ENCODE measurements around the gene LIMA1. TPM values are rescaled to one million over a fixed set of nuclear protein-coding genes. Genes with fewer than 3 reads are reported as not detected.

LIMA1 gene
- polyA plus RNA-seq, 1 donor from 2014 or later = 4.4 TPM

DNA sequence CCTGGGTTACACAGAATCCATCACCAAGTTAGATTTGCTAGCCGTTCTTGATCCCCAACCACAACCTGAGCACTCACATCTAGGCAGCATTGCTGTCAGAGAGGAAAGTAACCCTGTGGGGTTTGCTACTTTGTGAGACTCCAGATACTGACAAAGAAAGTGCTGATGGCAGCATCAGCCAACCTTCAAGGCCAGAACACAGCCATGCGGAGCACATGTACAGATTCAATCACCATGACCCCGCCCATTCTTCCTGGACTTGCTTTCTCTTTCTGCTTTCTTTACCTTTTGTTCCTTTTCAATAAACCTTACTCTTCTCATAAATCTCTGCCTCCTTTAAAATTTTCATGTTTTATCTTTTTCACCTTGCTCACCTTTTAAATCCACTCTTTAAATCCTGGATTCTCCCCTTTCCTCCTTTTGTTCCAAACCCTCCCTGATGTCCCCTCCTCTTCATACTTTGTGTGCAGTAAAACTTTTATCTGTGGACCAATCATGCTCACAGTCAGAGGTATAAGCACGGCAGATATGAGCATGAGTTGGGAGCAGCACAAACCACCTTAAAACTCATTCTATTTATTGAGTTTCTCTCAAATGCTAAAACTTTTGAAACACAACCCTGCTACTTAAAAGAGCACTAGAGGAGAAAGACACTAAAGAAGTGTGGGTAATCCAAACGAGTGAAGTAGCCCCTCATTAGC is 94.3 kb downstream of the LIMA1 start:
- H3K9me3 ChIP-seq (ENCODE audit: low read length) = no peaks in the 10 kb centered on the region
- no peak overlapping the region for H3K4me3 ChIP-seq (ENCODE audit: low read length)
- H3K9me2 ChIP-seq (ENCODE audit: insufficient read depth, low read length) = no peaks in the 10 kb centered on the region
- no peak overlapping the region for H3K27ac ChIP-seq (ENCODE audit: low read length)
- no peaks in the 10 kb centered on the region for H3F3A ChIP-seq (ENCODE audit: insufficient read depth, low read length, poor library complexity, severe bottlenecking)
- H3K4me2 ChIP-seq (ENCODE audit: low read length) = no peak overlapping the region
- H3K9ac ChIP-seq (ENCODE audit: low read length) = no peak overlapping the region
- no peaks in the 10 kb centered on the region for H3K36me3 ChIP-seq (ENCODE audit: insufficient read depth, low read length)
- H3K79me2 ChIP-seq (replicated peaks; ENCODE audit: insufficient read depth, low read length) = no peaks in the 10 kb centered on the region
- no peak overlapping the region for H2AFZ ChIP-seq (ENCODE audit: low read depth, low read length)
- TF ChIP-seq EP300 (conservative IDR thresholded peaks at IDR 0.05; ENCODE audit: poor library complexity, severe bottlenecking) (no peak), MXI1 (conservative IDR thresholded peaks at IDR 0.05; ENCODE audit: poor library complexity, severe bottlenecking) (no peak), RAD21 (conservative IDR thresholded peaks at IDR 0.05) (no peak)
- TF ChIP-seq, protein P1, sequence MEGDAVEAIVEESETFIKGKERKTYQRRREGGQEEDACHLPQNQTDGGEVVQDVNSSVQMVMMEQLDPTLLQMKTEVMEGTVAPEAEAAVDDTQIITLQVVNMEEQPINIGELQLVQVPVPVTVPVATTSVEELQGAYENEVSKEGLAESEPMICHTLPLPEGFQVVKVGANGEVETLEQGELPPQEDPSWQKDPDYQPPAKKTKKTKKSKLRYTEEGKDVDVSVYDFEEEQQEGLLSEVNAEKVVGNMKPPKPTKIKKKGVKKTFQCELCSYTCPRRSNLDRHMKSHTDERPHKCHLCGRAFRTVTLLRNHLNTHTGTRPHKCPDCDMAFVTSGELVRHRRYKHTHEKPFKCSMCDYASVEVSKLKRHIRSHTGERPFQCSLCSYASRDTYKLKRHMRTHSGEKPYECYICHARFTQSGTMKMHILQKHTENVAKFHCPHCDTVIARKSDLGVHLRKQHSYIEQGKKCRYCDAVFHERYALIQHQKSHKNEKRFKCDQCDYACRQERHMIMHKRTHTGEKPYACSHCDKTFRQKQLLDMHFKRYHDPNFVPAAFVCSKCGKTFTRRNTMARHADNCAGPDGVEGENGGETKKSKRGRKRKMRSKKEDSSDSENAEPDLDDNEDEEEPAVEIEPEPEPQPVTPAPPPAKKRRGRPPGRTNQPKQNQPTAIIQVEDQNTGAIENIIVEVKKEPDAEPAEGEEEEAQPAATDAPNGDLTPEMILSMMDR (IDR thresholded peaks at IDR 0.05; ENCODE audit: poor library complexity, severe bottlenecking) = no peak
- H3K27me3 ChIP-seq (ENCODE audit: insufficient read depth, low read depth, low read length) = no peaks in the 10 kb centered on the region
- H4K20me1 ChIP-seq (ENCODE audit: insufficient read depth) = no peaks in the 10 kb centered on the region

DNA sequence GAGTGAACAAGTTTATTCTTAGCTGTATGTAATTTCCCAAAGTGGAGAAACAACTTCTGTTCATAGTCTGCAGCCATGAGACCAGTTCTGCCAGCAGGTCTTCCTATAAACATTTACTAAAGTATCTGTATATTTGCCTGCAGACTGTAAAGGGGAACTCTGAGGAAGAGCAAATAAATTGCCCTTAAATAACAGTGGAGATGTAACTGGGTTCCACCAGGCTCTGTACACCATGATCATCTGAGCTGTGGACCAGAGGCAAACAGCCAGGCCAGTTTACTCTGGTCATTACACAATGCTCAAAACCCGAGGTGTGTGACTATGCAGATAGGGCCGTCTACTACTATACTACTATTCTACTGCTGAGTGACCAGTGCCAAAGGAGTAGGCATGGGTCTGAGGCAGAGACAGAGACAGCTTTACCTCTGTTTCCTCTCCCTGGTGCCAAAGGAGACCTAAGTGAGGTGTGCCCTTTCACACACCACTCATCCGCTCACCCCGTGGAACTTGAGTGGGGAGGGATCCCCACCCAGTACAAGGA is 95.0 kb downstream of the LIMA1 start:
- Histone ChIP-seq H3K9me3 (ENCODE audit: low read length) (no peaks in the 10 kb centered on the region), H3K9ac (ENCODE audit: low read length) (no peak overlapping the region), H2AFZ (ENCODE audit: low read depth, low read length) (no peak overlapping the region), H3K27me3 (ENCODE audit: insufficient read depth, low read depth, low read length) (no peaks in the 10 kb centered on the region), H3K36me3 (ENCODE audit: insufficient read depth, low read length) (no peaks in the 10 kb centered on the region), H3K4me3 (ENCODE audit: low read length) (no peak overlapping the region), H3F3A (ENCODE audit: insufficient read depth, low read length, poor library complexity, severe bottlenecking) (no peaks in the 10 kb centered on the region), H3K4me2 (ENCODE audit: low read length) (no peak overlapping the region), H3K27ac (ENCODE audit: low read length) (no peak overlapping the region), H3K79me2 (replicated peaks; ENCODE audit: insufficient read depth, low read length) (no peaks in the 10 kb centered on the region), H3K9me2 (ENCODE audit: insufficient read depth, low read length) (no peaks in the 10 kb centered on the region), H4K20me1 (ENCODE audit: insufficient read depth) (no peaks in the 10 kb centered on the region)
- no peak for TF ChIP-seq EP300 (conservative IDR thresholded peaks at IDR 0.05; ENCODE audit: poor library complexity, severe bottlenecking)
- TF ChIP-seq TAF1 (IDR thresholded peaks at IDR 0.05; ENCODE audit: low read depth) = no peak
- TF ChIP-seq, protein P2, sequence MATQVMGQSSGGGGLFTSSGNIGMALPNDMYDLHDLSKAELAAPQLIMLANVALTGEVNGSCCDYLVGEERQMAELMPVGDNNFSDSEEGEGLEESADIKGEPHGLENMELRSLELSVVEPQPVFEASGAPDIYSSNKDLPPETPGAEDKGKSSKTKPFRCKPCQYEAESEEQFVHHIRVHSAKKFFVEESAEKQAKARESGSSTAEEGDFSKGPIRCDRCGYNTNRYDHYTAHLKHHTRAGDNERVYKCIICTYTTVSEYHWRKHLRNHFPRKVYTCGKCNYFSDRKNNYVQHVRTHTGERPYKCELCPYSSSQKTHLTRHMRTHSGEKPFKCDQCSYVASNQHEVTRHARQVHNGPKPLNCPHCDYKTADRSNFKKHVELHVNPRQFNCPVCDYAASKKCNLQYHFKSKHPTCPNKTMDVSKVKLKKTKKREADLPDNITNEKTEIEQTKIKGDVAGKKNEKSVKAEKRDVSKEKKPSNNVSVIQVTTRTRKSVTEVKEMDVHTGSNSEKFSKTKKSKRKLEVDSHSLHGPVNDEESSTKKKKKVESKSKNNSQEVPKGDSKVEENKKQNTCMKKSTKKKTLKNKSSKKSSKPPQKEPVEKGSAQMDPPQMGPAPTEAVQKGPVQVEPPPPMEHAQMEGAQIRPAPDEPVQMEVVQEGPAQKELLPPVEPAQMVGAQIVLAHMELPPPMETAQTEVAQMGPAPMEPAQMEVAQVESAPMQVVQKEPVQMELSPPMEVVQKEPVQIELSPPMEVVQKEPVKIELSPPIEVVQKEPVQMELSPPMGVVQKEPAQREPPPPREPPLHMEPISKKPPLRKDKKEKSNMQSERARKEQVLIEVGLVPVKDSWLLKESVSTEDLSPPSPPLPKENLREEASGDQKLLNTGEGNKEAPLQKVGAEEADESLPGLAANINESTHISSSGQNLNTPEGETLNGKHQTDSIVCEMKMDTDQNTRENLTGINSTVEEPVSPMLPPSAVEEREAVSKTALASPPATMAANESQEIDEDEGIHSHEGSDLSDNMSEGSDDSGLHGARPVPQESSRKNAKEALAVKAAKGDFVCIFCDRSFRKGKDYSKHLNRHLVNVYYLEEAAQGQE (IDR thresholded peaks at IDR 0.05; ENCODE audit: borderline replicate concordance) = no peak
- TF ChIP-seq, protein P1 (IDR thresholded peaks at IDR 0.05; ENCODE audit: poor library complexity, severe bottlenecking) = no peak
- TF ChIP-seq RAD21 (conservative IDR thresholded peaks at IDR 0.05) = no peak
- TF ChIP-seq EZH2 (IDR thresholded peaks at IDR 0.05; ENCODE audit: borderline replicate concordance, insufficient read depth, low read length, poor library complexity, severe bottlenecking) = no peak

Data from neural cell (in vitro differentiated cells).